OCI-LY3 (cell line): ENCODE data around the gene MORF4L1.
"Not testable (repeated sequence)": the region's sequence is repeated elsewhere in the genome, so short reads cannot be mapped to it uniquely, and the experiment has no call there.

Source experiments
- CTCF ChIP-seq: fragments of 200-600, 300-600 bp; sonication (generic); IDR thresholded peaks from 2 replicates; pipeline ENCODE4 v1.5.1; 2014; ENCODE audit warnings: antibody characterized with exemption, low read length, low read depth
- EZH2phosphoT487 ChIP-seq: fragments of 200-600 bp; shearing (Covaris generic); IDR thresholded peaks from 2 replicates; pipeline ENCODE4 v1.6.1; 2018; ENCODE audit warnings: antibody characterized with exemption, mixed run types, low read depth

DNA sequence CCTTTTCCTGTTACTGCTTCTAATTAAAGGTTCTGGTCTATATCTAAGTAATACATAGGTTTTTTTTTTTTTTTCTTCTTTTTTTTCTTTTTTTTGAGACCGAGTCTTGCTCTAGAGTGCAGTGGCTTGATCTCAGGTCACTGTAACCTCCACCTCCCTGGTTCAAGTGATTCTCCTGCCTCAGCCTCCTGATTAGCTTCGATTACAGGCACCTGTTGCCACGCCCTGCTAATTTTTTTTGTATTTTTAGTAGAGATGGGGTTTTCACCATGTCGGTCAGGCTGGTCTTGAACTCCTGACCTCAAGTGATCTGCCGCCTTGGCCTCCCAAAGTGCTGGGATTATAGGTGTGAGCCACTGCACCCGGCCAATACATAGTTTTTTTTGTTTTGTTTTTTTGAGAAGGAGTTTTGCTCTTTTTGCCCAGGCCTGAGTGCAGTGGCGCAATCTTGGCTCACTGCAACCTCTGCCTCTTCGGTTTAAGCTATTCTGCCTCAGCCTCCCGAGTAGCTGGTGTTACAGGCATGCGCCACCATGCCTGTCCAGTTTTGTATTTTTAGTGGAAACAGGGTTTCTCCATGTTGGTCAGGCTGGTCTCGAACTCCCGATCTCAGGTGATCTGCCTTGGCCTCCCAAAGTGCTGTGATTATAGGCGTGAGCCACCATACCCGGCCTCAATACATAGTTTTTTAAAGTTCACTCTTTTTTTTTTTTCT, 28.3 kb downstream of the MORF4L1 start:
- not testable (repeated sequence) for TF ChIP-seq CTCF, EZH2phosphoT487
